A673 (cell line): ENCODE data around the gene SFR1. TPM values are rescaled to one million over a fixed set of nuclear protein-coding genes. Genes with fewer than 3 reads are reported as not detected.

Experiments
- BruUV-seq: library from RNA; stranded (reverse); fragments of 400-500 nt; replicated peaks from 2 replicates; lab custom pipeline; 2021; lab: Mats Ljungman, UMichigan
- CTCF ChIA-PET: fragments of 300-600 bp; sonication (Branson Sonifier 250); formaldehyde crosslinking; loops from one replicate; lab custom pipeline; 2022; ENCODE audit warnings: antibody characterized with exemption; lab: Charles Lee
- POLR2A ChIA-PET: fragments of 300-600 bp; sonication (Branson Sonifier 250); formaldehyde crosslinking; loops from one replicate; lab custom pipeline; 2022; ENCODE audit warnings: antibody characterized with exemption; ENCODE audit not compliant: low non-redundant PET; lab: Charles Lee
- DNase-seq: peaks from one replicate; pipeline ENCODE4 v3.0.0-alpha.2; 2015; ENCODE audit warnings: low spot score
- H3K27ac ChIP-seq: fragments of 200-600 bp; sonication (generic); 2 replicates; pipeline ENCODE4 v1.5.1; 2016; ENCODE audit warnings: mixed run types, low read depth, mild to moderate bottlenecking, mixed read lengths, antibody characterized with exemption, low read length; ENCODE audit not compliant: poor library complexity, severe bottlenecking
- H3K27me3 ChIP-seq: fragments of 200-600 bp; sonication (generic); replicated peaks from 2 replicates; pipeline ENCODE4 v1.6.1; 2017; ENCODE audit warnings: mixed run types, low read depth, mild to moderate bottlenecking, mixed read lengths, antibody characterized with exemption, low read length; ENCODE audit not compliant: insufficient read depth, poor library complexity
- H3K36me3 ChIP-seq: fragments of 200-600 bp; sonication (generic); 2 replicates; pipeline ENCODE4 v1.6.1; 2016; ENCODE audit warnings: mixed run types, mild to moderate bottlenecking, mixed read lengths, antibody characterized with exemption, low read length; ENCODE audit not compliant: insufficient read depth, poor library complexity, severe bottlenecking
- H3K4me1 ChIP-seq: fragments of 200-600 bp; sonication (generic); 2 replicates; pipeline ENCODE4 v1.6.1; 2017; ENCODE audit warnings: mixed run types, mild to moderate bottlenecking, mixed read lengths, antibody characterized with exemption, low read length; ENCODE audit not compliant: insufficient read depth, poor library complexity, severe bottlenecking
- H3K4me3 ChIP-seq: fragments of 200-600 bp; sonication (generic); 2 replicates; pipeline ENCODE4 v1.5.1; 2016; ENCODE audit warnings: low read depth, mixed run types, mild to moderate bottlenecking, mixed read lengths, low read length; ENCODE audit not compliant: poor library complexity, severe bottlenecking
- H3K9me3 ChIP-seq: fragments of 200-600 bp; sonication (generic); 2 replicates; pipeline ENCODE4 v1.6.1; 2016; ENCODE audit warnings: mixed run types, low read depth, mild to moderate bottlenecking, mixed read lengths, antibody characterized with exemption, low read length; ENCODE audit not compliant: poor library complexity, severe bottlenecking
- EZH2 ChIP-seq: fragments of 200-600 bp; sonication (generic); IDR thresholded peaks from 2 replicates; pipeline ENCODE4 v1.6.1; 2017; ENCODE audit warnings: borderline replicate concordance, low read depth, mild to moderate bottlenecking, mixed read lengths, antibody characterized with exemption, low read length; ENCODE audit not compliant: poor library complexity, severe bottlenecking
- intact Hi-C: fragments of 100-400 bp; cut with micrococcal nuclease; formaldehyde crosslinking; loops from one replicate; pipeline ENCODE4 v1.10.0; 2022; ENCODE audit not compliant: unreplicated experiment
- total RNA-seq: library from RNA; stranded (reverse); gene quantifications from 2 replicates; pipeline ENCODE4 v1.2.3, GENCODE V29; 2021
- TF ChIP-seq, protein P1 (sequence below): fragments of 300-800, 200-600 bp; sonication (generic); conservative IDR thresholded peaks from 2 replicates; pipeline ENCODE4 v1.5.1; 2017; ENCODE audit warnings: low read depth, mild to moderate bottlenecking, antibody characterized with exemption, low read length, moderate library complexity, mixed read lengths

The SFR1 gene
- total RNA-seq, 1 experiment from 2014 or later, result 12.6 TPM

DNA sequence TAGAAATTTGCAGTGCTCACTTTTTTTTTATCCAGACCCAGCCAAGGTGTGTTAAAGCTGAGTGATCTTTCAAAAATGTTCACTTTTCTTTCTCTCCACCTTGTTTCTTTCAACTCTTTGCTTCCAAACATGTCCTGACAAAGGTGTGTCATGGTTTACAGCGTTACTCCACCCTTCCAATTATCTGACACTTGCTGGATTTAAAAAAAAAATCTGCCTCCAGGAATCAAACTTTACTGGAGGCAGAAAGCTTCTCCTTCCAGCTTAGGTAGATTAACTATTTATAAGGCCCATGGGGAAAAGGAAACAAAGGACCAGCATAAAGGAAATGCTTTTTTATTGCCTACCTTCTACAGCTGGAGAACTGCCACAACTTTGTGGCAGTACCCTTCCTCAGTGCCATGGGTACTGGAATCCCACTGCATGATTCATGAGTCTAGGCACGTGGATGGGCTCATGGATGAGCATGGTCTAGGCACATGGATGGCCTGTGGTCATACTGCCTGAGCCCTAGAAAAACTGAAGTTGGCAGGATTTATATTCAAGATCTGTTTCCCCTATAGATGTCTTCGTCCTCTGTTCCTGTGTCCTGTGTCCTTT is 36.1 kb upstream of the SFR1 start, which contains the start of gene COL17A1:
COL17A1 (minus strand) TSS at position 80 of the 600 bp plus-strand sequence. CDS start 5,207 bp downstream, outside the sequence.
- no peak within 1 kb of the TSS for H3K27ac ChIP-seq
- BruUV-seq, result no TSS peak
- ChIA-PET CTCF (no interaction called here), POLR2A (no interaction called here)
- TF ChIP-seq, protein P1, sequence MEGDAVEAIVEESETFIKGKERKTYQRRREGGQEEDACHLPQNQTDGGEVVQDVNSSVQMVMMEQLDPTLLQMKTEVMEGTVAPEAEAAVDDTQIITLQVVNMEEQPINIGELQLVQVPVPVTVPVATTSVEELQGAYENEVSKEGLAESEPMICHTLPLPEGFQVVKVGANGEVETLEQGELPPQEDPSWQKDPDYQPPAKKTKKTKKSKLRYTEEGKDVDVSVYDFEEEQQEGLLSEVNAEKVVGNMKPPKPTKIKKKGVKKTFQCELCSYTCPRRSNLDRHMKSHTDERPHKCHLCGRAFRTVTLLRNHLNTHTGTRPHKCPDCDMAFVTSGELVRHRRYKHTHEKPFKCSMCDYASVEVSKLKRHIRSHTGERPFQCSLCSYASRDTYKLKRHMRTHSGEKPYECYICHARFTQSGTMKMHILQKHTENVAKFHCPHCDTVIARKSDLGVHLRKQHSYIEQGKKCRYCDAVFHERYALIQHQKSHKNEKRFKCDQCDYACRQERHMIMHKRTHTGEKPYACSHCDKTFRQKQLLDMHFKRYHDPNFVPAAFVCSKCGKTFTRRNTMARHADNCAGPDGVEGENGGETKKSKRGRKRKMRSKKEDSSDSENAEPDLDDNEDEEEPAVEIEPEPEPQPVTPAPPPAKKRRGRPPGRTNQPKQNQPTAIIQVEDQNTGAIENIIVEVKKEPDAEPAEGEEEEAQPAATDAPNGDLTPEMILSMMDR, result no peak
- no peak for TF ChIP-seq EZH2
- DNase-seq, result peak; percentile 35
- no peaks in the 10 kb centered on the region for H3K36me3 ChIP-seq
- no peaks in the 10 kb centered on the region for H3K9me3 ChIP-seq
- intact Hi-C loops, result no loop called here
- H3K27me3 ChIP-seq, result no peaks in the 10 kb centered on the region
- H3K4me3 ChIP-seq, result no peak within 1 kb of the TSS
- no peaks in the 10 kb centered on the region for H3K4me1 ChIP-seq

DNA sequence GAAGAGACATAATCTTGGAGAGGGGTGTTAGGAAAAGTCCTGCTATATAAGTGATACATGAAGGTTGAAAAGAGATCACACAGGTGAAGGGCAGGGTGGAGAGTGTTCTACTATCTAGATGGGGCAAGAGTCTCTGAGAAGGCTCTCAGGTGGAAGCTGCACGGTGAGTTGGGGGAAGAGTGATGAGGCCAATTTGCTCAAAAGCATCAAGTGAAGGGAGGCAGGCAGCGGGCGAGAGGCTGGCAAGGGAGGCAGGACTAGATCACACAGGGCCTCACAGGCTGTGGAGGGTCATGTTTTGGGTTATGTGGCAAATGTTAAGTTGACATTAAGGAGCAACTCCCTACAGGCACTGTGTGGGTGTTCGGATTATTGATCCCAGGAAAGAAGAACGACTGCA is 33.7 kb upstream of the SFR1 start:
- CTCF ChIA-PET, result no interaction called here
- POLR2A ChIA-PET, result no interaction called here

DNA sequence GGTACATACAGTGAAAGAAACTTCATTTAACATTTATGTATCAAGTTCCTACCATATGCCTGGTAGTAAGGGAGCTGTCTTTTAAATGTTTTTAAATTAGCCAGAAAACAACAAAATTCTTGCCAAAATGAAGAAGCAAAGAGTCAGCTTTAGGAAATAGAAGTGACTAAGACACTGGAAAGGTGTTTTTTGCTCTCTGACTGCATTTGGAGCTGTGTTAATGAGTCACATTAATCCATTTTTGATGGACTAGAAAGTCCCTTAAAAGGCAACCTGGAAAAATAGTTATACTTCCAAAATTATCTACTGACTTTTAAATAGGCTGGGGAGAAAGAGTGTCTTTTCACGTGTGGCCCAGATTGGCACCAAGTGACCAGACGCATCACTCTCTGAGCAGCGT is 32.4 kb upstream of the SFR1 start:
- intact Hi-C loops, result no loop called here
- ChIA-PET POLR2A (no interaction called here), CTCF (no interaction called here)
- H3K27me3 ChIP-seq, result no peaks in the 10 kb centered on the region
- no peak for DNase-seq
- no peaks in the 10 kb centered on the region for H3K9me3 ChIP-seq
- no peak for TF ChIP-seq EZH2
- TF ChIP-seq, protein P1, result no peak
- no peak overlapping the region for H3K27ac ChIP-seq
- no peaks in the 10 kb centered on the region for H3K36me3 ChIP-seq
- no TSS peak for BruUV-seq
- H3K4me3 ChIP-seq, result no peak overlapping the region
- H3K4me1 ChIP-seq, result no peaks in the 10 kb centered on the region

More for the DNA sequence above, 33.7 kb upstream of the SFR1 start:
- H3K4me3 ChIP-seq, result no peak overlapping the region
- no peaks in the 10 kb centered on the region for H3K36me3 ChIP-seq
- H3K27ac ChIP-seq, result no peak overlapping the region
- TF ChIP-seq EZH2, result no peak
- TF ChIP-seq, protein P1, result no peak
- H3K27me3 ChIP-seq, result no peaks in the 10 kb centered on the region
- no peaks in the 10 kb centered on the region for H3K9me3 ChIP-seq
- DNase-seq, result no peak
- no peaks in the 10 kb centered on the region for H3K4me1 ChIP-seq
- intact Hi-C loops, result no loop called here
- no TSS peak for BruUV-seq
